Measurements from ENCODE around the gene LETM1.

Gene LETM1

DNA sequence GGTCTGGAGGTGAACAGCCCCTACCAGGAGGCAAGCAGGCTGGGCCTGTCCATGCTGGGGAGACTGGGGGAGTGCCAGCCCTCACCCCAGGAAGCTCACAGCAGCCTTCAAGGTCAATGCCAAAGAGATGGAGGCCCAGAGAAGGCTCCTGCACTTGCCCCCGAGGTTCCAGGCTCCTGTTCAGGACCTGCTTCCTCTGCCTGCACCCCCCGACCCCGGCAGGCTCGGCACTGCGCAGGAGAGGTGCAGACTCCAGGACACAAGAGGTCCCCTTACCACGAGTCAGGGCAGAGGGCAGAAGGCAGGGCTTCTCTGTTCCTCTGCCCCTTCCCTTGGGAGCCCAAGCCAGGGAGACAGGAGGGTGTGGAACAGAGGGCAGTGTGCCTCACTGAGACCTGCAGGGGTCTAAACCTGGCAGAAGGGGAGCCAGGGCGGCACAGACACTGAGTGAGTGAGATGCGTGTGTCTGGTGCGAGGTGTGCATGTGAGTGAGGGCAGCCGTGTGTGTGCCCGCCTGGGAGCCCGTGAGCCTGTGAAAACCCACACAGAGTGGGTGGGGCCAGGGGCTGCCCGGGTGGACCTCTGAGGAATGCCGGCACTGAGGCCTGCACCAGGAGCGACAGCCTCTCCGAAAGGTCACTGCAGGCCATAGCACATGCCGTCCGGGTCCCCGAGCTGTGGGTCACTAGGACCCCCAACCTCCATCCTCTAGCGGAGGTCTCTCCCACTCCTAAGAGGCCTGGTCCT is 93.5 kb downstream of the LETM1 start:
- no peak for DNase-seq (ENCODE audit: low spot score)

Measured in hematopoietic multipotent progenitor cell treated with erythropoietin and hydrocortisone succinate and interleukin-3 and kit ligand, for 17 days (in vitro differentiated cells).